G401 (cell line): ENCODE measurements around the gene REN. TPM values are rescaled to one million over a fixed set of nuclear protein-coding genes. Genes with fewer than 3 reads are reported as not detected.

Source experiments
- DNase-seq: peaks from one replicate; pipeline ENCODE4 v3.0.0-alpha.2; 2015; ENCODE audit warnings: low spot score
- in situ Hi-C: cut with HindIII; loops from 2 replicates; pipeline ENCODE4 v1.10.0; 2016; ENCODE audit warnings: low sequenced_read_pairs, mixed read lengths
- total RNA-seq: library from RNA; depleted of rRNA; stranded (reverse); fragments of >200 nt; shearing (Covaris generic); gene quantifications from 2 replicates; pipeline ENCODE4 v1.2.3, GENCODE V29; 2014; rRNA removed

REN gene
- total RNA-seq, 1 experiment from 2014 or later: not detected

- in situ Hi-C loops: loop anchor here (25.0 kb wide), 1 partner anchor 262 kb away; the partner anchor contains the start of gene SNRPE
- DNase-seq: no peak
Observed at GRCh38 chr1:204124639-204125038, 41.5 kb downstream of the REN start.

- in situ Hi-C loops: no loop called here
Observed at GRCh38 chr1:204123376-204123775, 42.8 kb downstream of the REN start.

GRCh38 chr1:204121840-204122555 is 44.1 kb downstream of the REN start:
- DNase-seq: no peak
- in situ Hi-C loops: no loop called here

More at GRCh38 chr1:204123376-204123775, 42.8 kb downstream of the REN start:
- no peak for DNase-seq

- in situ Hi-C loops: no loop called here
- no peak for DNase-seq
Observed at GRCh38 chr1:204116539-204116938, 49.6 kb downstream of the REN start.

- DNase-seq: no peak
- in situ Hi-C loops: no loop called here
Observed at GRCh38 chr1:204115116-204115515, 51.0 kb downstream of the REN start.

GRCh38 chr1:204114606-204115005 is 51.5 kb downstream of the REN start:
- DNase-seq: no peak
- in situ Hi-C loops: no loop called here

GRCh38 chr1:204113896-204114295 is 52.2 kb downstream of the REN start:
- DNase-seq: no peak
- in situ Hi-C loops: no loop called here

GRCh38 chr1:204112876-204113730 is 53.0 kb downstream of the REN start:
- DNase-seq: no peak
- in situ Hi-C loops: no loop called here

- no peak for DNase-seq
- in situ Hi-C loops: no loop called here
Observed at GRCh38 chr1:204110894-204111633, 55.1 kb downstream of the REN start.

GRCh38 chr1:204108312-204109141 is 57.6 kb downstream of the REN start:
- no peak for DNase-seq
- in situ Hi-C loops: no loop called here

GRCh38 chr1:204107892-204108291 is 58.2 kb downstream of the REN start:
- in situ Hi-C loops: no loop called here
- DNase-seq: peak; percentile 45

GRCh38 chr1:204106825-204107224 is 59.3 kb downstream of the REN start:
- no peak for DNase-seq
- in situ Hi-C loops: no loop called here

GRCh38 chr1:204105131-204105515 is 61.0 kb downstream of the REN start:
- no peak for DNase-seq
- in situ Hi-C loops: no loop called here

Other genes starting within 250 kb of the REN start
- 0.06 TPM in 1 of 2 replicates, not detected in the other for gene SOX13, start 93.2 kb downstream of the REN start, total RNA-seq
- 11.9 and 15.8 TPM in 2 replicates for gene ETNK2, start 14.3 kb downstream of the REN start, total RNA-seq
- 0.25 TPM in 1 of 2 replicates, not detected in the other for gene KISS1, start 30.2 kb upstream of the REN start, total RNA-seq
- gene GOLT1A, start 47.7 kb upstream of the REN start, total RNA-seq: not detected in 2 replicates
- gene PLEKHA6, start 193.6 kb upstream of the REN start, total RNA-seq: not detected in 2 replicates
- 16.4 and 30.7 TPM in 2 replicates for gene PPP1R15B, start 245.5 kb upstream of the REN start, total RNA-seq